Common myeloid progenitor, CD34-positive (primary cell): Measurements from ENCODE around the gene CFAP157.
A peak's percentile ranks its signal among the peaks of the same experiment; 100 is the strongest.

Source experiments
- CTCF ChIA-PET: fragments of 350-600 bp; sonication (Branson Sonifier 250); formaldehyde crosslinking; loops from one replicate; lab custom pipeline; 2021; ENCODE audit warnings: antibody characterized with exemption; lab: Charles Lee
- POLR2A ChIA-PET: fragments of 350-600 bp; sonication (Branson Sonifier 250); formaldehyde crosslinking; loops from one replicate; lab custom pipeline; 2021; ENCODE audit warnings: antibody characterized with exemption; lab: Charles Lee
- DNase-seq, 3 donors: peaks; one replicate each; pipeline versions ENCODE4 v3.0.0 to v3.0.0-alpha.2; 2013
- H3K27ac ChIP-seq, 2 experiments: 1 replicate in 1 of 2; 2 replicates in 1 of 2; pipeline ENCODE4 v1.7.0; 2013; ENCODE audit warnings: inconsistent platforms in 2 of 2, low read length in 2 of 2, mild to moderate bottlenecking in 2 of 2, low read depth in 1 of 2, moderate library complexity in 1 of 2; ENCODE audit not compliant: severe bottlenecking in 2 of 2, insufficient read depth in 1 of 2, poor library complexity in 1 of 2
- H3K27me3 ChIP-seq, 5 experiments: replicated peaks in 2 of 5; 1 replicate in 3 of 5; 2 replicates in 2 of 5; pipeline versions ENCODE4 v1.6.1 to v1.7.0; 2013; ENCODE audit warnings: low read length in 4 of 5, mild to moderate bottlenecking in 2 of 5, moderate library complexity in 2 of 5, inconsistent platforms in 1 of 5; ENCODE audit not compliant: insufficient read depth in 5 of 5, control insufficient read depth in 4 of 5
- H3K36me3 ChIP-seq, 4 experiments: 1 replicate in 2 of 4; 2 replicates in 2 of 4; pipeline versions ENCODE4 v1.6.1 to v1.7.0; 2013; ENCODE audit warnings: low read length in 3 of 4, control low read depth in 1 of 4, mild to moderate bottlenecking in 1 of 4; ENCODE audit not compliant: control insufficient read depth in 4 of 4, insufficient read depth in 4 of 4
- H3K4me1 ChIP-seq, 4 experiments: 1 replicate in 3 of 4; 2 replicates in 1 of 4; pipeline versions ENCODE4 v1.6.1 to v1.7.1; 2013; ENCODE audit warnings: low read length in 3 of 4, mild to moderate bottlenecking in 3 of 4, control low read depth in 1 of 4, inconsistent platforms in 1 of 4, moderate library complexity in 1 of 4; ENCODE audit not compliant: control insufficient read depth in 4 of 4, insufficient read depth in 4 of 4; ENCODE audit errors: control extremely low read depth in 1 of 4
- H3K4me3 ChIP-seq, 7 experiments: 1 replicate in 4 of 7; 2 replicates in 3 of 7; pipeline versions ENCODE4 v1.5.1 to v1.7.0; 2013; ENCODE audit warnings: mild to moderate bottlenecking in 7 of 7, low read length in 6 of 7, moderate library complexity in 6 of 7, inconsistent platforms in 2 of 7, low read depth in 2 of 7, control low read depth in 1 of 7; ENCODE audit not compliant: insufficient read depth in 4 of 7, control insufficient read depth in 1 of 7; ENCODE audit errors: extremely low read depth in 1 of 7
- H3K9me3 ChIP-seq, 5 experiments: 1 replicate in 4 of 5; 2 replicates in 1 of 5; pipeline versions ENCODE4 v1.6.1 to v1.7.1; 2013; ENCODE audit warnings: low read length in 4 of 5, mild to moderate bottlenecking in 2 of 5, inconsistent platforms in 1 of 5, low read depth in 1 of 5, moderate library complexity in 1 of 5; ENCODE audit not compliant: control insufficient read depth in 4 of 5, insufficient read depth in 2 of 5; ENCODE audit errors: control extremely low read depth in 1 of 5
- WGBS: methylation state at CpG from one replicate; pipeline ENCODE4 v1.1.5; 2013; ENCODE audit not compliant: insufficient coverage; 5-methylcytosine and 5-hydroxymethylcytosine counted together

CFAP157 gene

GRCh38 chr9:127714020-127714750, 7.4 kb downstream of the CFAP157 start:
- Histone ChIP-seq H3K27ac (no peak overlapping the region), H3K9me3 (no peaks in the 10 kb centered on the region), H3K27me3 (peaks cover 0 to 4% (median 0%) of the 10 kb centered on the region in 5 experiments), H3K4me3 (peak overlapping the region in 3 of 7 experiments; percentile 6 to 89 (median 11)), H3K4me1 (peaks cover 0 to 30% (median 26%) of the 10 kb centered on the region in 4 experiments), H3K36me3 (no peaks in the 10 kb centered on the region)
- ChIA-PET POLR2A (interaction anchor here (0.5 to 0.6 kb wide), 2 partner anchors 22 to 60 kb away, joined by 3 read pairs; no protein-coding TSS in a partner anchor), CTCF (interaction anchor here (1.3 to 2.1 kb wide), 2 partner anchors 9 to 11 kb away, joined by 4 to 5 read pairs; no protein-coding TSS in a partner anchor)
- WGBS = 84% methylated on average over 16 of the region's 19 CpGs
- no peak for DNase-seq

GRCh38 chr9:127714951-127715469, 8.2 kb downstream of the CFAP157 start:
- Histone ChIP-seq H3K27me3 (peaks cover 0 to 4% (median 0%) of the 10 kb centered on the region in 5 experiments), H3K27ac (peak overlapping the region in 1 of 2 experiments; percentile 81), H3K36me3 (no peaks in the 10 kb centered on the region), H3K9me3 (no peaks in the 10 kb centered on the region), H3K4me3 (peak overlapping the region; percentile 59 to 91 (median 84)), H3K4me1 (peaks cover 0 to 32% (median 26%) of the 10 kb centered on the region in 4 experiments)
- WGBS = 0% methylated on average over 32 of the region's 44 CpGs
- ChIA-PET CTCF (interaction anchor here (0.7 to 2.5 kb wide), 6 partner anchors 10 to 206 kb away, joined by 3 to 9 read pairs (median 4); partner anchors contain the start of gene TOR2A), POLR2A (interaction anchor here (0.6 to 1.5 kb wide), 2 partner anchors 9 to 20 kb away, joined by 3 to 5 read pairs; partner anchors contain the start of gene TOR2A)
- DNase-seq = no peak

- no peaks in the 10 kb centered on the region for H3K36me3 ChIP-seq
- H3K4me3 ChIP-seq = peak within 1 kb of the TSS; percentile 59 to 91 (median 84)
- CTCF ChIA-PET = interaction anchor here (0.7 to 2.5 kb wide), 6 partner anchors 12 to 205 kb away, joined by 3 to 9 read pairs (median 3); partner anchors contain the start of gene TOR2A
- H3K27me3 ChIP-seq = peaks cover 0 to 4% (median 0%) of the 10 kb centered on the region in 5 experiments
- H3K4me1 ChIP-seq = peaks cover 0 to 30% (median 26%) of the 10 kb centered on the region in 4 experiments
- peak within 1 kb of the TSS; percentile 25 to 81 for H3K27ac ChIP-seq
- DNase-seq = peak; percentile 95 to 97 (median 97)
- POLR2A ChIA-PET = interaction anchor here (0.6 to 1.5 kb wide), 2 partner anchors 9 to 19 kb away, joined by 3 to 5 read pairs; partner anchors contain the start of gene TOR2A
- no peaks in the 10 kb centered on the region for H3K9me3 ChIP-seq
- 8% methylated on average over 61 of the region's 65 CpGs for WGBS
Observed at GRCh38 chr9:127715470-127716337, 8.9 kb downstream of the CFAP157 start, which contains the start of the genes PTRH1 and TTC16. TSS of gene PTRH1 (minus strand) at chr9:127715663. CDS start at chr9:127715639, 24 bp downstream. TSS of gene TTC16 (plus strand) at chr9:127716079. CDS start at chr9:127716146, 67 bp downstream.

- H3K27ac ChIP-seq = peak overlapping the region in 1 of 2 experiments; percentile 25
- peaks cover 0 to 4% (median 0%) of the 10 kb centered on the region in 5 experiments for H3K27me3 ChIP-seq
- H3K4me3 ChIP-seq = peak overlapping the region in 3 of 7 experiments; percentile 78 to 89 (median 84)
- 95% methylated on average over 7 of the region's 9 CpGs for WGBS
- H3K4me1 ChIP-seq = peaks cover 0 to 23% (median 21%) of the 10 kb centered on the region in 4 experiments
- no peaks in the 10 kb centered on the region for H3K36me3 ChIP-seq
- ChIA-PET POLR2A (interaction anchor here (1.5 kb wide), 1 partner anchor 19 kb away, joined by 5 read pairs; the partner anchor contains the start of gene TOR2A), CTCF (interaction anchor here (0.7 to 2.5 kb wide), 2 partner anchors 18 to 131 kb away, joined by 3 to 9 read pairs; partner anchors contain the start of gene TOR2A)
- H3K9me3 ChIP-seq = no peaks in the 10 kb centered on the region
- no peak for DNase-seq
Observed at GRCh38 chr9:127716412-127716811, 9.6 kb downstream of the CFAP157 start.

GRCh38 chr9:127717766-127718165, 11.0 kb downstream of the CFAP157 start:
- 100% methylated on average over 4 of the region's 5 CpGs for WGBS
- Histone ChIP-seq H3K27ac (no peak overlapping the region), H3K4me3 (no peak overlapping the region), H3K27me3 (peaks cover 0 to 4% (median 0%) of the 10 kb centered on the region in 5 experiments), H3K9me3 (no peaks in the 10 kb centered on the region), H3K36me3 (no peaks in the 10 kb centered on the region), H3K4me1 (peaks cover 0 to 13% (median 12%) of the 10 kb centered on the region in 4 experiments)
- ChIA-PET POLR2A (interaction anchor here (0.8 kb wide), 1 partner anchor 110 kb away, joined by 4 read pairs; no protein-coding TSS in a partner anchor), CTCF (interaction anchor here (1.2 kb wide), 1 partner anchor 203 kb away, joined by 3 read pairs; no protein-coding TSS in a partner anchor)
- DNase-seq = no peak
